ENCODE data around the gene RAPGEF4.

RAPGEF4 gene

DNA sequence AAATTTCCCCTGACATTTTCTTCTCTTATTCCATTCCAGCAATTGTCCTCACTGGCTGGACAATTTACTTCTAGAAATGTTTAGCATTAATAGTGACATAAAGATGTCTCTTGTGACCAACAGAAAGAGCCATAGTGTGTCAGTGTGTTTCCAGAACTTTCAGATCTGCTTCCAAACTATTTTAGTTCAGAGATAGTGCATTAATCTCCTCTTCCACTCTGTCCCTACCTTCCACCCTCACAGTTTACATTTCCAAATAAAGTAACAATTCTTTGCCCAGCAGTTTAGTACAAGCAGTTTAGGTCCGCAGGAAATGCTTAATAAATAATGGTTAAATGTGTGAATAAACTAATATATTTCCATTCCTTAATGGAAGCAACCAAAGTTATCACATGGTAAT is 24.5 kb upstream of the RAPGEF4 start:
- no peak for DNase-seq (ENCODE audit: low read depth)
- TF ChIP-seq CTCF (IDR thresholded peaks at IDR 0.05; ENCODE audit: insufficient read depth, low read depth, low read length, missing control alignments), result no peak
- no peak overlapping the region for H3K4me3 ChIP-seq (ENCODE audit: low read length)

DNA sequence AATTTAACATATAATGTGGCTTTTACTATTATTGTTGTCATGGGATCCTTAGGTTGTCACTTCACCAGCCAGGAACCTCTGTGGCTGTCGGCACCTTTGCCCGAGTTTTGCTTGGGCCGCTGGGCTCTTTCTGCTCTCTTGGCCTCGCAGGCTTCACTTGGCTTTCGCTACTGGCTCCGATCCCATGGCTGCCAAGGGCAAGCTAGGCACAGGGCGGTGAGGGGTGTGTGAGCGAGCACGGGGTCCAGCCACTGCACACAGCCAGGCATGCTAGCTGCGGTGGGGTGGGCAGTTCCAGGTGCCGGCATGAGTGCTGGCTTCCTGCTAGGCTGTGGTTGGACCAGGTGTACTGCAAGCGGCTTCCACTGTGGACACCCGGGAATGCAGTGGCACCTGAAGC is 23.4 kb upstream of the RAPGEF4 start:
- DNase-seq (ENCODE audit: low read depth), result no peak
- no peak for TF ChIP-seq CTCF (IDR thresholded peaks at IDR 0.05; ENCODE audit: insufficient read depth, low read depth, low read length, missing control alignments)
- H3K4me3 ChIP-seq (ENCODE audit: low read length), result no peak overlapping the region

- TF ChIP-seq CTCF (IDR thresholded peaks at IDR 0.05; ENCODE audit: insufficient read depth, low read depth, low read length, missing control alignments), result no peak
- no peak for DNase-seq (ENCODE audit: low read depth)
Measured at GRCh38 chr2:172713365-172713875, 22.2 kb upstream of the RAPGEF4 start.

GRCh38 chr2:172722481-172722880 is 13.2 kb upstream of the RAPGEF4 start:
- DNase-seq (ENCODE audit: low read depth), result peak; percentile 34
- TF ChIP-seq CTCF (IDR thresholded peaks at IDR 0.05; ENCODE audit: insufficient read depth, low read depth, low read length, missing control alignments), result no peak
- no peak overlapping the region for H3K4me3 ChIP-seq (ENCODE audit: low read length)

More at GRCh38 chr2:172713365-172713875, 22.2 kb upstream of the RAPGEF4 start:
- no peak overlapping the region for H3K4me3 ChIP-seq (ENCODE audit: low read length)

DNA sequence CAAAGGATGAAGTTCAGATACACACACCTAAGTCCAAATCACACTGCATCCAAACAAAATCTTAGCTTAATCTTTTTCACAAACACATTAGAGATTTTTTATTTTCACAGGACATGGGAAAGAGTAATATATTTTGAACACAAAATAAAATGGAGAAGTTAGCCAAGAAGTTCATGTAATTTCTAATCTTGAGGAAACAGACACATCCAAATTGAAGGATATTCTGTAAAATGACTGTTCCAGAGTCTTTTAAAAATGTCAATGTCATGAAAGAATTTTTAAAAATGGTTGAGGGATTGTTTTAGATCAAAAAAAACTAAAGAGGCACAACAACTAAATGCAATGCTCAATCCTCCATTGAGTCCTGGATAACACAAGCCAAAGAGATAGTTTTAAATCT is 12.4 kb upstream of the RAPGEF4 start:
- TF ChIP-seq CTCF (IDR thresholded peaks at IDR 0.05; ENCODE audit: insufficient read depth, low read depth, low read length, missing control alignments), result no peak
- H3K4me3 ChIP-seq (ENCODE audit: low read length), result no peak overlapping the region
- no peak for DNase-seq (ENCODE audit: low read depth)

DNA sequence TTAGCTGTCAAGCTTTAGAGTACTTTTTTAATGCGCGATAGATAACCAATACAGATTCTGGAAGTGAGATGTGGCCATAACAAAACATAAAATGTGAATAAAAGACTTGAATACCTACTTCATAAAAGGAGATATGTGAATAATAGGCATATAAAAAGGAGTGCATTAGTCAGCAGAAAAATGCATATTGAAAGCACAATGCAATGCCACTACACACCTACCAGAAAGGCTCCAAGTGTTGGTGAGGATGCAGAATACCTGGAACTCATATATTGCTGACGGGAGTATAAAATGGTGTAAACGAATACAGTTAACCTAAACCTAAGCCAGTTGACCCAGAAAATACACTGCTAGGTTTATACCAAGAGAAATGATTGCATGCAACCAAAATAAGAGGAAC is 10.9 kb upstream of the RAPGEF4 start:
- no peak for DNase-seq (ENCODE audit: low read depth)
- no peak overlapping the region for H3K4me3 ChIP-seq (ENCODE audit: low read length)
- no peak for TF ChIP-seq CTCF (IDR thresholded peaks at IDR 0.05; ENCODE audit: insufficient read depth, low read depth, low read length, missing control alignments)

- no peak overlapping the region for H3K4me3 ChIP-seq (ENCODE audit: low read length)
- TF ChIP-seq CTCF (IDR thresholded peaks at IDR 0.05; ENCODE audit: insufficient read depth, low read depth, low read length, missing control alignments), result no peak
- DNase-seq (ENCODE audit: low read depth), result no peak
Measured at GRCh38 chr2:172725284-172725683, 10.4 kb upstream of the RAPGEF4 start.

All from epithelial cell of esophagus (primary cell).